Measurements from ENCODE around the gene EPS8.

- TF ChIP-seq FOXP2 (optimal IDR thresholded peaks at IDR 0.05; ENCODE audit: control extremely low read depth, extremely low read length, insufficient read depth) (no peak), POLR2AphosphoS5 (IDR thresholded peaks at IDR 0.05; ENCODE audit: borderline replicate concordance, low read depth, low read length) (no peak), EZH2 (IDR thresholded peaks at IDR 0.05) (no peak)
Measured at GRCh38 chr12:15716581-15716980, 72.6 kb downstream of the EPS8 start.

Data from SK-N-MC (cell line).